HG03460 (cell line): ENCODE data around the gene SBNO2.
"Not testable (repeated sequence)": the region's sequence is repeated elsewhere in the genome, so short reads cannot be mapped to it uniquely, and the experiment has no call there.

ENCODE experiments used
- ATAC-seq: cut with Tn5 transposase; IDR thresholded peaks from one replicate; pipeline ENCODE4 v1.9.1; 2021; ENCODE audit not compliant: unreplicated experiment

Gene SBNO2

GRCh38 chr19:1210227-1210538 is 36.1 kb upstream of the SBNO2 start:
- no peak for ATAC-seq

DNA sequence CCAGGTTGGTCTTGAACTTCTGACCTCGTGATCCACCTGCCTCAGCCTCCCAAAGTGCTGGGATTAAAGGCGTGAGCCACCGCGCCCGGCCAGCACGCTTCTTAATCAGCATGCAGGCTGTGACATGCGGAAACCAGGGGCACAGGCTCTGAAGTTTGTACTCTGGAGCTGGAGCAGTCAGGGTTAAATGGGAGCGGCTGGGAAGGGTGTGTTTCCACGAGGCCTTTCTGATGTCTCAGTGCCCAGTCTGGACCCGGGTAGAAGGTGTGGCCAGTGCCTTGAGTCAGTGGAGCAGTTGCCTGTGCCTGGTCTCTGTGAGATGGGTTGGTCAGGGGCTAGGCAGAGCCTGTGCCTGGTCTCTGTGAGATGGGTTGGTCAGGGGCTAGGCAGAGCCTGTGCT is 34.8 kb upstream of the SBNO2 start:
- ATAC-seq = not testable (repeated sequence)

DNA sequence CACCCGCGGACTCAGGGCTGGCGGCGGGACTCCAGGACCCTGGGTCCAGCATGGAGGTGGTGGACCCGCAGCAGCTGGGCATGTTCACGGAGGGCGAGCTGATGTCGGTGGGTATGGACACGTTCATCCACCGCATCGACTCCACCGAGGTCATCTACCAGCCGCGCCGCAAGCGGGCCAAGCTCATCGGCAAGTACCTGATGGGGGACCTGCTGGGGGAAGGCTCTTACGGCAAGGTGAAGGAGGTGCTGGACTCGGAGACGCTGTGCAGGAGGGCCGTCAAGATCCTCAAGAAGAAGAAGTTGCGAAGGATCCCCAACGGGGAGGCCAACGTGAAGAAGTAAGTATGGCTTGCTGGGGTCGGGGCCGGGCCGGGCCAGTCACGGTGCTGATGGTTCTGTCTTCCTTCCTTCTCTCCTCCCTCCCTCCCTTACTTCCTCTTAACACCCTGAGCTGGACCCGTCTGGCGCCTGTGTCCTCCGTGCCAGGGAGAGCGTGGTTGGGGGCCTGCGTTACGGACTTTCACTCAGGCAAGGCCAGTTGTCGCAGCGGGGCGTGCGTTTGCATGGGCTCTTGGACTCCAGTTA is 32.9 kb upstream of the SBNO2 start:
- no peak for ATAC-seq

DNA sequence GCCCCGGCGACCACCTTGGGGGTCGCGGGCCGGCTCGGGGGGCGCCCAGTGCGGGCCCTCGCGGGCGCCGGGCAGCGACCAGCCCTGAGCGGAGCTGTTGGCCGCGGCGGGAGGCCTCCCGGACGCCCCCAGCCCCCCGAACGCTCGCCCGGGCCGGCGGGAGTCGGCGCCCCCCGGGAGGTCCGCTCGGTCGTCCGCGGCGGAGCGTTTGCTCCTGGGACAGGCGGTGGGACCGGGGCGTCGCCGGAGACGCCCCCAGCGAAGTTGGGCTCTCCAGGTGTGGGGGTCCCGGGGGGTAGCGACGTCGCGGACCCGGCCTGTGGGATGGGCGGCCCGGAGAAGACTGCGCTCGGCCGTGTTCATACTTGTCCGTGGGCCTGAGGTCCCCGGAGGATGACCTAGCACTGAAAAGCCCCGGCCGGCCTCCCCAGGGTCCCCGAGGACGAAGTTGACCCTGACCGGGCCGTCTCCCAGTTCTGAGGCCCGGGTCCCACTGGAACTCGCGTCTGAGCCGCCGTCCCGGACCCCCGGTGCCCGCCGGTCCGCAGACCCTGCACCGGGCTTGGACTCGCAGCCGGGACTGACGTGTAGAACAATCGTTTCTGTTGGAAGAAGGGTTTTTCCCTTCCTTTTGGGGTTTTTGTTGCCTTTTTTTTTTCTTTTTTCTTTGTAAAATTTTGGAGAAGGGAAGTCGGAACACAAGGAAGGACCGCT is 32.2 kb upstream of the SBNO2 start:
- no peak for ATAC-seq

DNA sequence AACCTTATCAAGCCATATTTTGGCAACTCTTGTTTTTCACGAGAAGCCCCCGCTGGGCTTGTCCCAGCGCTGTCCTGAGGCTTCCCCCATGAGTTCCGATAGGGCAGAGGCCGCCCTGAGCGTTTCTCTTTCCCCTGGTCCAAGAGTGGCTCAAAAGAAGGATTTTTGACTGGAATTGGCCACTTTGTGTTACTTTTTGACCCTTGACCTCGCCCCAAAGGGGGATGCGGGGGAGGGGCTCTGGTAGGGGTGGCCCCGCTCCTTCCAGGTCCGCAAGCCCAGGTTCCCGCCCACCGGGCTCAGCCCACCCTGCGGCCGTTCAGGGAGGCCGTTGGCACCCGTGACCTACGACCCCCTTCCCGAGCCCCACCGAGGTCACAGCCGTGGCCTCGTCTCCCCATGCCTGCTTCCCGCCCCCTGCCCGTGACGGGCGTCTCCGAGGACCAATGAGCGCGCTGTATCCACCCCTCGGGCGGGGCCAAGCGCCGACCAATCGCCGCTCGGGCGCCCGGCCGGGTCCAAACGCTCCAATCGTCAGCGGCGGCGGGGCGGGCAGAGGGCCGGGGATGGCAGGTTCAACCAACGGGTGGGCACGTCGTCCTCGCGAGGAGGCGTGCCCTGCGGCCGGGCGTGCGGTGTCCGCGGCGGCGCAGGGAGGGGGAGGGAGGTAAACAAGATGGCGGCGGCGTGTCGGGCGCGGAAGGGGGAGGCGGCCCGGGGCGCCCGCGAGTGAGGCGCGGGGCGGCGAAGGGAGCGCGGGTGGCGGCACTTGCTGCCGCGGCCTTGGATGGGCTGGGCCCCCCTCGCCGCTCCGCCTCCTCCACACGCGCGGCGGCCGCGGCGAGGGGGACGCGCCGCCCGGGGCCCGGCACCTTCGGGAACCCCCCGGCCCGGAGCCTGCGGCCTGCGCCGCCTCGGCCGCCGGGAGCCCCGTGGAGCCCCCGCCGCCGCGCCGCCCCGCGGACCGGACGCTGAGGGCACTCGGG is 31.3 kb upstream of the SBNO2 start, which contains the start of gene STK11:
Gene STK11 (plus strand): TSS at position 665 of the 986 bp plus-strand sequence. CDS start 1,136 bp downstream, outside the sequence.
- peak; percentile 78 for ATAC-seq

- ATAC-seq = not testable (repeated sequence)
These were observed 26.5 kb upstream of the SBNO2 start for GRCh38 chr19:1200614-1201013.

DNA sequence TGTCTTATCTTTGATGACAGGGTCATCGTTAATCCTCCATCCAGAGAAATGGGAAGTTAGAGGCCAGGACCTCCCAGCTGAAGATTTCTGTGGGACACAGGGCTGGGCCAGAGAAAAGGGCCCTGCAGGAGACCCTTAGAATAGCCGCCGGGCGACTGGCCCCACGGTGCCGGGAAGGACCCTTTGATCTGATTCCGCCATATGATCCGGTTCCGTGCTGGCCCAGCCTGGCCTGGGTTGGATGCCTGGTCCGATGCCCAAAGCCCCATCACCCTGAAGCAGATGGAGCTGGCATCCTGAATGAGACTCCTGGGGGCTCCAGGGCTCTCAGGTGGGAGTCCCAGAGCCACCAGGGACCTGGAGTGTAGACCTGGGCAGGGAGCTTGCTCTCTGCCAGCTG is 25.5 kb upstream of the SBNO2 start:
- no peak for ATAC-seq

- no peak for ATAC-seq
These were observed 15.4 kb upstream of the SBNO2 start for GRCh38 chr19:1189419-1189818.

DNA sequence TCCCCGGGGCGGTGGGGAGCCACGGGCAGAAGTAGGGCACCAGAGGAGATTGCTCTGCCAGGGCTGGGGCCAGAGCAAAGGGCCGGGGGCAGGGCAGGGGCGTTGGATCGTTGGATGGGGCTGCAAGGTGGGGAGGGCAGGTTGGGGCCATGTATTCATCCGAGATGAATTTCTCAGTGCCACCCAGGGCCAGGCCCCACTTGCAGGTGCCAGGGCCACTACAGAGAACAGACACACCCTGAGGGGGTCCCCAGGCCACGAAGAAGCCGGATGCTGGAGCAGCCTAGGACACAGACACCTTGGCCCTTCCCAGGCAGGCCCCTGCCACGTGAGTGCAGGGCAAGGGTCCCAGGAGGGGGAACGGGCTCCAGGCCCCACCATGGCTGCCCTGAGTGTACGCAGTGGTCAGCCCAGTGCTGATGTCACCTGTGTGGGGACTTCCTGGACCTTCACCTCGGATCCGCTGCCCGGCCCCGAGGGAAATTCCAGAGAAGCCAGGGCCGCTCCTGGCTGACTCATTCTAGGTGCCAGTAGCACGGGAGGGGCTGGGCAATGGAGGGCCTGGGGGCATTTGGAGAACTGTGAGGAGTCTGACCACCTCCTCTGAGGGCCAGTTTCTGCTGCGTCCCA is 9.6 kb upstream of the SBNO2 start:
- no peak for ATAC-seq

GRCh38 chr19:1182727-1183126 is 8.7 kb upstream of the SBNO2 start:
- ATAC-seq = no peak

- no peak for ATAC-seq
These were observed 8.0 kb upstream of the SBNO2 start for GRCh38 chr19:1182068-1182467.

GRCh38 chr19:1181606-1182005 is 7.5 kb upstream of the SBNO2 start:
- no peak for ATAC-seq

DNA sequence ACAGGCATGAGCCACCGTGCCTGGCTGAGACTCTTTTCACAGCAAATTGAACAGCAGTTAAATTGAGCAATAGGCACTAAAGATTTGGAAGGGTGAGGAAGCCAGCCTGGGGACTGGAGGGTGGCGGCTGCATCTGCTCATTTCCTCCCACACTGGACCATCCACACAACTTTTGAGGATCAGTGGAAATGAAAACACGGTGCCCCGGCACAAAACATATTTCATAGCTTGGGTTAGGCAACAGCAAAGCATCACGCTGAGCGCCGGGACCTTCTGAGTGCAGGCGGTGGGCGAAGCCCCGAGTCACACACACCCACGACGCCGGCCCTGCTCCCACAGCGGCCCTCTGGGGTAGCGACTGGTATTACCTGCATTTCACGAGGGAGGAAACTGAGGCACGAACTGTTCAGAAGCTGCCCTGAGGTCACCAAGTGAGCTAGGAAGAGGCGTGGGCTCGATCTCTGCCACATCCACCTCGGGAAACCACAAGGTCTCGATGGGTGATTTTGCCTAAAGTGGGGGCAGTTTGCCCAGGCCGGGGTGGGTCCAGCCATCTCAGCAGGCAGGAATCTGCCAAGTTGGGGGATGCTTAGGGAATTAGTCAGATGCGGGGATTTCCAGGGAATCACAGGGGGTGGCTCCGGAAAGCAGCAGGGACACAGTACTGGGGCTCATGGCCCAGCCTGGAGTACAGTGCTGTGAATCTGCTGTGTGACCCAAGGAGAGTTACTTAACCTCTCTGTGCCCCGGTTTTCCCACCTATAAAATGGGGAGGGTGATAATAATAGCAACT is 3.5 kb upstream of the SBNO2 start:
- no peak for ATAC-seq

GRCh38 chr19:1173159-1173844 is 766 bp downstream of the SBNO2 start:
- no peak for ATAC-seq

GRCh38 chr19:1172353-1173158 is 1.5 kb downstream of the SBNO2 start:
- no peak for ATAC-seq

- no peak for ATAC-seq
These were observed 2.2 kb downstream of the SBNO2 start for GRCh38 chr19:1171755-1172352.

GRCh38 chr19:1170938-1171754 is 2.9 kb downstream of the SBNO2 start:
- no peak for ATAC-seq
